22Rv1 (cell line): ENCODE measurements around the gene NMNAT2.
"Not testable (repeated sequence)": the region's sequence is repeated elsewhere in the genome, so short reads cannot be mapped to it uniquely, and the experiment has no call there.

Source experiments
- H3K27ac ChIP-seq: fragments of 450-650 bp; 2 replicates; pipeline ENCODE4 v1.5.1; 2017
- CTCF ChIP-seq: fragments of 450-650 bp; IDR thresholded peaks from 2 replicates; pipeline ENCODE4 v1.5.1; 2017; ENCODE audit warnings: mild to moderate bottlenecking
- ZFX ChIP-seq: fragments of 450-650 bp; IDR thresholded peaks from 2 replicates; pipeline ENCODE4 v1.6.1; 2017; ENCODE audit warnings: antibody characterized with exemption, borderline replicate concordance

The NMNAT2 gene

GRCh38 chr1:183275322-183275721 is 142.9 kb downstream of the NMNAT2 start:
- TF ChIP-seq CTCF (no peak), ZFX (no peak)
- no peak overlapping the region for H3K27ac ChIP-seq

GRCh38 chr1:183274836-183275235 is 143.3 kb downstream of the NMNAT2 start:
- TF ChIP-seq CTCF = no peak
- no peak for TF ChIP-seq ZFX
- no peak overlapping the region for H3K27ac ChIP-seq

- not testable (repeated sequence) for H3K27ac ChIP-seq
Observed at GRCh38 chr1:183273984-183274383, 144.2 kb downstream of the NMNAT2 start.

GRCh38 chr1:183273300-183273699 is 144.9 kb downstream of the NMNAT2 start:
- no peak for TF ChIP-seq CTCF
- no peak for TF ChIP-seq ZFX
- H3K27ac ChIP-seq = no peak overlapping the region

GRCh38 chr1:183272390-183272848 is 145.8 kb downstream of the NMNAT2 start:
- H3K27ac ChIP-seq = no peak overlapping the region
- TF ChIP-seq ZFX (no peak), CTCF (no peak)

- no peak overlapping the region for H3K27ac ChIP-seq
- TF ChIP-seq CTCF (no peak), ZFX (no peak)
Observed at GRCh38 chr1:183270541-183271141, 147.5 kb downstream of the NMNAT2 start.

GRCh38 chr1:183267646-183268431 is 150.3 kb downstream of the NMNAT2 start:
- TF ChIP-seq CTCF (no peak), ZFX (no peak)
- no peak overlapping the region for H3K27ac ChIP-seq
